Keratinocyte (primary cell): ENCODE data around the gene KCNMA1. TPM values are rescaled to one million over a fixed set of nuclear protein-coding genes. Genes with fewer than 3 reads are reported as not detected.

ENCODE experiments used
- DNase-seq: peaks from one replicate; pipeline ENCODE4 v3.0.0-alpha.2; 2011; ENCODE audit warnings: low read depth, missing footprints, low spot score
- FAIRE-seq: peaks from 2 replicates; lab custom pipeline; 2011; peaks lifted over from hg19 to GRCh38; lab: Jason Lieb, UNC
- H2AFZ ChIP-seq: 2 replicates; pipeline ENCODE4 v1.6.0; 2012; ENCODE audit warnings: low read length, control low read depth, inconsistent platforms; ENCODE audit not compliant: control insufficient read depth
- H3K27ac ChIP-seq: 2 replicates; pipeline ENCODE4 v1.5.1; 2011; ENCODE audit warnings: low read length; ENCODE audit not compliant: control insufficient read depth, insufficient read depth
- H3K27me3 ChIP-seq: 3 replicates; pipeline ENCODE4 v1.6.0; 2011; ENCODE audit warnings: low read length; ENCODE audit not compliant: control insufficient read depth, insufficient read depth; ENCODE audit errors: extremely low read depth
- H3K36me3 ChIP-seq, 2 experiments: 2 replicates in 1 of 2; 3 replicates in 1 of 2; pipeline ENCODE4 v1.5.1; 2011; ENCODE audit warnings: low read length in 2 of 2, mild to moderate bottlenecking in 1 of 2; ENCODE audit not compliant: control insufficient read depth in 2 of 2, insufficient read depth in 2 of 2; ENCODE audit errors: extremely low read depth in 1 of 2
- H3K4me1 ChIP-seq: 3 replicates; pipeline ENCODE4 v1.5.1; 2011; ENCODE audit warnings: low read length; ENCODE audit not compliant: control insufficient read depth, insufficient read depth; ENCODE audit errors: extremely low read depth
- H3K4me2 ChIP-seq: 3 replicates; pipeline ENCODE4 v1.6.0; 2011; ENCODE audit warnings: low read depth, low read length; ENCODE audit not compliant: control insufficient read depth, insufficient read depth; ENCODE audit errors: extremely low read depth
- H3K4me3 ChIP-seq, 3 experiments: fragments of 200-600 bp in 1 of 3; sonication (generic) in 1 of 3; 2 replicates in 2 of 3; 3 replicates in 1 of 3; pipeline ENCODE4 v1.5.1; 2011 to 2016; ENCODE audit warnings: low read length in 3 of 3, mild to moderate bottlenecking in 3 of 3, control low read depth in 2 of 3, inconsistent platforms in 1 of 3, low read depth in 1 of 3, mixed read lengths in 1 of 3, mixed run types in 1 of 3, moderate library complexity in 1 of 3; ENCODE audit not compliant: control insufficient read depth in 2 of 3, insufficient read depth in 2 of 3; ENCODE audit errors: extremely low read depth in 1 of 3
- H3K79me2 ChIP-seq: 2 replicates; pipeline ENCODE4 v1.6.0; 2012; ENCODE audit warnings: low read length; ENCODE audit not compliant: control insufficient read depth, insufficient read depth
- H3K9ac ChIP-seq: 3 replicates; pipeline ENCODE4 v1.6.0; 2011; ENCODE audit warnings: low read length; ENCODE audit not compliant: control insufficient read depth, insufficient read depth; ENCODE audit errors: extremely low read depth
- H3K9me1 ChIP-seq: 3 replicates; pipeline ENCODE4 v1.6.0; 2011; ENCODE audit warnings: low read length; ENCODE audit not compliant: control insufficient read depth, insufficient read depth; ENCODE audit errors: extremely low read depth
- H3K9me3 ChIP-seq: 2 replicates; pipeline ENCODE4 v1.5.1; 2012; ENCODE audit warnings: low read depth, low read length; ENCODE audit not compliant: control insufficient read depth
- H4K20me1 ChIP-seq: 3 replicates; pipeline ENCODE4 v1.6.0; 2011; ENCODE audit warnings: low read length; ENCODE audit not compliant: control insufficient read depth, insufficient read depth; ENCODE audit errors: extremely low read depth
- EZH2 ChIP-seq: IDR thresholded peaks from one replicate; pipeline ENCODE4 v1.6.1; 2012; ENCODE audit warnings: inconsistent platforms, mild to moderate bottlenecking, low read length, moderate library complexity
- dilution Hi-C: fragments of 300-500 bp; cut with MboI; formaldehyde crosslinking; loops from one replicate; pipeline ENCODE4 v1.7.0; 2020; ENCODE audit warnings: low sequenced_read_pairs; ENCODE audit not compliant: extremely low pct_ligation_motif_present
- polyA plus RNA-seq, 5 experiments: library from polyadenylated mRNA; depleted of rRNA in 3 of 5; stranded (reverse) in 3 of 5; stranded (forward) in 1 of 5; unstranded in 1 of 5; fragments of >200 nt; gene quantifications; 1 replicate in 1 of 5; 2 replicates in 3 of 5; 3 replicates in 1 of 5; pipeline versions ENCODE4 v1.2.1 to v1.2.3, GENCODE V29; 2011 to 2012; ENCODE audit warnings: missing spikeins in 2 of 5, low read depth in 1 of 5, low replicate concordance in 1 of 5
- TF ChIP-seq, protein P1 (sequence below), 3 experiments: IDR thresholded peaks in 1 of 3; conservative IDR thresholded peaks in 1 of 3; optimal IDR thresholded peaks in 1 of 3; 2 replicates in 2 of 3; 3 replicates in 1 of 3; pipeline versions ENCODE3 to v1.5.1; 2011; ENCODE audit warnings: low read length in 3 of 3, mild to moderate bottlenecking in 3 of 3, moderate library complexity in 2 of 3, control low read depth in 1 of 3, inconsistent platforms in 1 of 3; ENCODE audit not compliant: insufficient read depth in 2 of 3; ENCODE audit errors: extremely low read depth in 1 of 3

KCNMA1 gene
- polyA plus RNA-seq, 1 donor (not counting 4 experiments of a cell fraction or from before 2014, with no cell fraction given), result 6.3 TPM

- FAIRE-seq, result no peak
- Histone ChIP-seq H3K79me2 (no peaks in the 10 kb centered on the region), H3K9me3 (no peaks in the 10 kb centered on the region), H3K36me3 (no peaks in the 10 kb centered on the region), H3K27ac (no peak overlapping the region), H3K9me1 (no peaks in the 10 kb centered on the region), H3K4me3 (no peak overlapping the region), H4K20me1 (no peaks in the 10 kb centered on the region), H3K27me3 (no peaks in the 10 kb centered on the region), H3K4me2 (no peak overlapping the region), H3K4me1 (no peaks in the 10 kb centered on the region), H3K9ac (no peak overlapping the region), H2AFZ (no peak overlapping the region)
- TF ChIP-seq, protein P1, sequence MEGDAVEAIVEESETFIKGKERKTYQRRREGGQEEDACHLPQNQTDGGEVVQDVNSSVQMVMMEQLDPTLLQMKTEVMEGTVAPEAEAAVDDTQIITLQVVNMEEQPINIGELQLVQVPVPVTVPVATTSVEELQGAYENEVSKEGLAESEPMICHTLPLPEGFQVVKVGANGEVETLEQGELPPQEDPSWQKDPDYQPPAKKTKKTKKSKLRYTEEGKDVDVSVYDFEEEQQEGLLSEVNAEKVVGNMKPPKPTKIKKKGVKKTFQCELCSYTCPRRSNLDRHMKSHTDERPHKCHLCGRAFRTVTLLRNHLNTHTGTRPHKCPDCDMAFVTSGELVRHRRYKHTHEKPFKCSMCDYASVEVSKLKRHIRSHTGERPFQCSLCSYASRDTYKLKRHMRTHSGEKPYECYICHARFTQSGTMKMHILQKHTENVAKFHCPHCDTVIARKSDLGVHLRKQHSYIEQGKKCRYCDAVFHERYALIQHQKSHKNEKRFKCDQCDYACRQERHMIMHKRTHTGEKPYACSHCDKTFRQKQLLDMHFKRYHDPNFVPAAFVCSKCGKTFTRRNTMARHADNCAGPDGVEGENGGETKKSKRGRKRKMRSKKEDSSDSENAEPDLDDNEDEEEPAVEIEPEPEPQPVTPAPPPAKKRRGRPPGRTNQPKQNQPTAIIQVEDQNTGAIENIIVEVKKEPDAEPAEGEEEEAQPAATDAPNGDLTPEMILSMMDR (optimal IDR thresholded peaks at IDR 0.05 in 1 of 3, IDR thresholded peaks at IDR 0.05 in 1 of 3, conservative IDR thresholded peaks at IDR 0.05 in 1 of 3; ENCODE audit: extremely low read depth in 1 of 3, insufficient read depth in 2 of 3, low read length in 3 of 3), result no peak
- no peak for TF ChIP-seq EZH2
- DNase-seq, result no peak
- dilution Hi-C loops, result no loop called here
These were observed 499.1 kb downstream of the KCNMA1 start for GRCh38 chr10:77138541-77138940.

- Histone ChIP-seq H3K27me3 (no peaks in the 10 kb centered on the region), H3K9ac (no peak overlapping the region), H2AFZ (no peak overlapping the region), H3K4me1 (no peaks in the 10 kb centered on the region), H4K20me1 (no peaks in the 10 kb centered on the region), H3K4me2 (no peak overlapping the region), H3K27ac (no peak overlapping the region), H3K36me3 (no peaks in the 10 kb centered on the region), H3K9me1 (no peaks in the 10 kb centered on the region), H3K79me2 (no peaks in the 10 kb centered on the region), H3K4me3 (no peak overlapping the region), H3K9me3 (no peaks in the 10 kb centered on the region)
- TF ChIP-seq, protein P1 (optimal IDR thresholded peaks at IDR 0.05 in 1 of 3, IDR thresholded peaks at IDR 0.05 in 1 of 3, conservative IDR thresholded peaks at IDR 0.05 in 1 of 3; ENCODE audit: extremely low read depth in 1 of 3, insufficient read depth in 2 of 3, low read length in 3 of 3), result no peak
- no peak for TF ChIP-seq EZH2
- dilution Hi-C loops, result no loop called here
- DNase-seq (no peak), FAIRE-seq (no peak)
These were observed 502.1 kb downstream of the KCNMA1 start for GRCh38 chr10:77135555-77135954.
